Osteoblast (primary cell): ENCODE results near the gene TRIM47. TPM values are rescaled to one million over a fixed set of nuclear protein-coding genes. Genes with fewer than 3 reads are reported as not detected.

ENCODE experiments used
- DNase-seq: peaks from one replicate; pipeline ENCODE4 v3.0.0; 2011; ENCODE audit warnings: low spot score, mixed read lengths; ENCODE audit not compliant: insufficient read length; ENCODE audit errors: missing footprints
- H2AFZ ChIP-seq: 2 replicates; pipeline ENCODE4 v1.6.0; 2011; ENCODE audit warnings: mild to moderate bottlenecking, low read length
- H3K27ac ChIP-seq: 2 replicates; pipeline ENCODE4 v1.5.1; 2011; ENCODE audit warnings: mild to moderate bottlenecking, low read depth, low read length, moderate library complexity
- H3K27me3 ChIP-seq: 2 replicates; pipeline ENCODE4 v1.6.0; 2012; ENCODE audit warnings: mild to moderate bottlenecking, control low read depth, inconsistent platforms, low read length, moderate library complexity; ENCODE audit not compliant: insufficient read depth
- H3K36me3 ChIP-seq: 2 replicates; pipeline ENCODE4 v1.5.1; 2011; ENCODE audit warnings: mild to moderate bottlenecking, low read length, control low read depth, moderate library complexity; ENCODE audit not compliant: insufficient read depth
- H3K4me1 ChIP-seq: 2 replicates; pipeline ENCODE4 v1.5.1; 2011; ENCODE audit warnings: mild to moderate bottlenecking, low read length, control low read depth, moderate library complexity; ENCODE audit not compliant: insufficient read depth
- H3K4me2 ChIP-seq: 2 replicates; pipeline ENCODE4 v1.6.0; 2011; ENCODE audit warnings: mild to moderate bottlenecking, low read length; ENCODE audit not compliant: insufficient read depth
- H3K4me3 ChIP-seq: fragments of 200-600 bp; sonication (generic); 3 replicates; pipeline ENCODE4 v1.5.1; 2012; ENCODE audit warnings: mild to moderate bottlenecking, low read length, inconsistent platforms; ENCODE audit not compliant: insufficient read depth
- H3K79me2 ChIP-seq: 2 replicates; pipeline ENCODE4 v1.6.0; 2012; ENCODE audit warnings: mild to moderate bottlenecking, low read length, control low read depth, inconsistent platforms; ENCODE audit not compliant: insufficient read depth
- H3K9me3 ChIP-seq: 2 replicates; pipeline ENCODE4 v1.5.1; 2011; ENCODE audit warnings: low read depth, low read length, control low read depth
- H4K20me1 ChIP-seq: 2 replicates; pipeline ENCODE4 v1.6.0; 2012; ENCODE audit warnings: mild to moderate bottlenecking, low read length, control low read depth; ENCODE audit not compliant: insufficient read depth
- total RNA-seq: library from RNA; depleted of rRNA; stranded (reverse); fragments of >200 nt; gene quantifications from 2 replicates; pipeline ENCODE4 v1.2.3, GENCODE V29; 2012
- TF ChIP-seq, protein P1 (sequence below): IDR thresholded peaks from 2 replicates; pipeline ENCODE4 v1.5.1; 2011; ENCODE audit warnings: mild to moderate bottlenecking, low read depth, low read length, moderate library complexity; ENCODE audit errors: extremely low read depth

The TRIM47 gene
- total RNA-seq, 1 donor: 21.7 TPM

- H3K9me3 ChIP-seq: no peaks in the 10 kb centered on the region
- DNase-seq: no peak
- H3K36me3 ChIP-seq: peaks cover 40% of the 10 kb centered on the region
- no peak overlapping the region for H3K4me2 ChIP-seq
- H3K4me3 ChIP-seq: no peak overlapping the region
- peaks cover 19% of the 10 kb centered on the region for H3K79me2 ChIP-seq
- TF ChIP-seq, protein P1, sequence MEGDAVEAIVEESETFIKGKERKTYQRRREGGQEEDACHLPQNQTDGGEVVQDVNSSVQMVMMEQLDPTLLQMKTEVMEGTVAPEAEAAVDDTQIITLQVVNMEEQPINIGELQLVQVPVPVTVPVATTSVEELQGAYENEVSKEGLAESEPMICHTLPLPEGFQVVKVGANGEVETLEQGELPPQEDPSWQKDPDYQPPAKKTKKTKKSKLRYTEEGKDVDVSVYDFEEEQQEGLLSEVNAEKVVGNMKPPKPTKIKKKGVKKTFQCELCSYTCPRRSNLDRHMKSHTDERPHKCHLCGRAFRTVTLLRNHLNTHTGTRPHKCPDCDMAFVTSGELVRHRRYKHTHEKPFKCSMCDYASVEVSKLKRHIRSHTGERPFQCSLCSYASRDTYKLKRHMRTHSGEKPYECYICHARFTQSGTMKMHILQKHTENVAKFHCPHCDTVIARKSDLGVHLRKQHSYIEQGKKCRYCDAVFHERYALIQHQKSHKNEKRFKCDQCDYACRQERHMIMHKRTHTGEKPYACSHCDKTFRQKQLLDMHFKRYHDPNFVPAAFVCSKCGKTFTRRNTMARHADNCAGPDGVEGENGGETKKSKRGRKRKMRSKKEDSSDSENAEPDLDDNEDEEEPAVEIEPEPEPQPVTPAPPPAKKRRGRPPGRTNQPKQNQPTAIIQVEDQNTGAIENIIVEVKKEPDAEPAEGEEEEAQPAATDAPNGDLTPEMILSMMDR: no peak
- H3K27ac ChIP-seq: no peak overlapping the region
- peaks cover 5% of the 10 kb centered on the region for H4K20me1 ChIP-seq
- H3K27me3 ChIP-seq: no peaks in the 10 kb centered on the region
- peaks cover 6% of the 10 kb centered on the region for H3K4me1 ChIP-seq
- no peak overlapping the region for H2AFZ ChIP-seq
These were observed 19.7 kb upstream of the TRIM47 start for GRCh38 chr17:75898065-75898464.

DNA sequence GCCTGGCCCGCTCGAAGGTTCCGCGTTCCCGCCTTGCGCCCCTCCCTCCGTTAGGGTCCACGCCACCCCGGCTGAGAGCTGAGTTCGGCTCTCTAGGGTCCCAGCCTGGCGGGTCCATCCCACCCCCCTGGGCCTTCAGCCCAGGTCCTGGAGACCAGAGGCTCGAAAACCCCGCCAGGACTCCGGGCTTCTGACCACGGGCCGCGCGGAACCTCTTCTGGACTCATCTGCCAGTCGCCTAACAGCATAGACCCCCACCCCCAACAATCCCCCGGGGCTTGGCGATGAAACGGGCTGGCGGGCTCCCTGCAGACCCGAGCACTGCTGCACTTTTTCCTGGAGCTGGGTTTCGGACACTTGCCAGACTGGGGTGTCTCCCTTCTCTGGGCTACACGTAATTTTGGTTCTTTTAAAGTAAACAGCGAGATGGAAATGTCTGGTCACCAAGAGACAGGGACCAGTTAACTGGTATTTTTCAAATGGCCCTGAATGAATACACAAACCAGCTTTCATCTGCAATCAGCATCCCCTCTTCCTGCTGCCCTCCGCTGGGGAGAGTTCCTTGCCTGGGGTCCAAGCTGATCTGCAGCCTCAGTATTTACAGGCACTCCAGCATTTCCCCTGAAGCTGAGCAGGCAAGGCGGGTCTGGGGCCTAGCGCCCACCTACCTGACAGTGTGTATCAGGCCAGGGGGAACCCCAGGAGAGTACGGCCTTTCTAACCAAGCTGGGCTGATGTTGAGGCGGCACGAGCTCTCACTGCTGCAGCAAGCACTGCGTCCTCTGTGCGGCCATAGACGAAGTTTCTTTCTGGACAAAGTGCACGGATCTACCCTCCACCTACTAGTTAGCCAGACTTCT lies 19.0 kb upstream of the TRIM47 start:
- peaks cover 6% of the 10 kb centered on the region for H3K4me1 ChIP-seq
- H3K27me3 ChIP-seq: no peaks in the 10 kb centered on the region
- DNase-seq: no peak
- H4K20me1 ChIP-seq: peaks cover 7% of the 10 kb centered on the region
- peaks cover 40% of the 10 kb centered on the region for H3K36me3 ChIP-seq
- no peak overlapping the region for H3K27ac ChIP-seq
- H2AFZ ChIP-seq: peak overlapping the region; percentile 62
- TF ChIP-seq, protein P1: no peak
- peaks cover 19% of the 10 kb centered on the region for H3K79me2 ChIP-seq
- H3K9me3 ChIP-seq: no peaks in the 10 kb centered on the region
- H3K4me2 ChIP-seq: peak overlapping the region; percentile 83
- H3K4me3 ChIP-seq: peak overlapping the region; percentile 82

GRCh38 chr17:75896415-75897159 lies 18.2 kb upstream of the TRIM47 start, which contains the start of gene TRIM65:
TSS of gene TRIM65 (minus strand) at chr17:75896951. CDS start at chr17:75896937, 14 bp downstream.
- TF ChIP-seq, protein P1: peak; percentile 24
- H4K20me1 ChIP-seq: peaks cover 7% of the 10 kb centered on the region
- no peaks in the 10 kb centered on the region for H3K9me3 ChIP-seq
- no peak within 1 kb of the TSS for H3K27ac ChIP-seq
- H2AFZ ChIP-seq: peak within 1 kb of the TSS; percentile 78
- peak within 1 kb of the TSS; percentile 83 for H3K4me2 ChIP-seq
- H3K36me3 ChIP-seq: peaks cover 37% of the 10 kb centered on the region
- H3K4me3 ChIP-seq: peak within 1 kb of the TSS; percentile 82
- DNase-seq: peak; percentile 99
- peaks cover 6% of the 10 kb centered on the region for H3K4me1 ChIP-seq
- H3K27me3 ChIP-seq: no peaks in the 10 kb centered on the region
- peaks cover 19% of the 10 kb centered on the region for H3K79me2 ChIP-seq
